GM20000 (cell line): ENCODE results near the gene CLTA.

Experiments
- DNase-seq: peaks from one replicate; pipeline ENCODE4 v3.0.0; 2012; ENCODE audit warnings: low spot score
- TF ChIP-seq, protein P1 (sequence below): IDR thresholded peaks from 2 replicates; pipeline ENCODE4 v1.5.1; 2012; ENCODE audit warnings: mild to moderate bottlenecking, control low read depth; ENCODE audit errors: extremely low read depth, missing control alignments

Gene CLTA

GRCh38 chr9:36161187-36161586 is 29.5 kb upstream of the CLTA start:
- TF ChIP-seq, protein P1, sequence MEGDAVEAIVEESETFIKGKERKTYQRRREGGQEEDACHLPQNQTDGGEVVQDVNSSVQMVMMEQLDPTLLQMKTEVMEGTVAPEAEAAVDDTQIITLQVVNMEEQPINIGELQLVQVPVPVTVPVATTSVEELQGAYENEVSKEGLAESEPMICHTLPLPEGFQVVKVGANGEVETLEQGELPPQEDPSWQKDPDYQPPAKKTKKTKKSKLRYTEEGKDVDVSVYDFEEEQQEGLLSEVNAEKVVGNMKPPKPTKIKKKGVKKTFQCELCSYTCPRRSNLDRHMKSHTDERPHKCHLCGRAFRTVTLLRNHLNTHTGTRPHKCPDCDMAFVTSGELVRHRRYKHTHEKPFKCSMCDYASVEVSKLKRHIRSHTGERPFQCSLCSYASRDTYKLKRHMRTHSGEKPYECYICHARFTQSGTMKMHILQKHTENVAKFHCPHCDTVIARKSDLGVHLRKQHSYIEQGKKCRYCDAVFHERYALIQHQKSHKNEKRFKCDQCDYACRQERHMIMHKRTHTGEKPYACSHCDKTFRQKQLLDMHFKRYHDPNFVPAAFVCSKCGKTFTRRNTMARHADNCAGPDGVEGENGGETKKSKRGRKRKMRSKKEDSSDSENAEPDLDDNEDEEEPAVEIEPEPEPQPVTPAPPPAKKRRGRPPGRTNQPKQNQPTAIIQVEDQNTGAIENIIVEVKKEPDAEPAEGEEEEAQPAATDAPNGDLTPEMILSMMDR = no peak
- DNase-seq = no peak

GRCh38 chr9:36162211-36162738 is 28.4 kb upstream of the CLTA start:
- TF ChIP-seq, protein P1 = no peak
- DNase-seq = no peak

- TF ChIP-seq, protein P1 = no peak
- DNase-seq = no peak
Measured at GRCh38 chr9:36163049-36163785, 27.5 kb upstream of the CLTA start.

DNA sequence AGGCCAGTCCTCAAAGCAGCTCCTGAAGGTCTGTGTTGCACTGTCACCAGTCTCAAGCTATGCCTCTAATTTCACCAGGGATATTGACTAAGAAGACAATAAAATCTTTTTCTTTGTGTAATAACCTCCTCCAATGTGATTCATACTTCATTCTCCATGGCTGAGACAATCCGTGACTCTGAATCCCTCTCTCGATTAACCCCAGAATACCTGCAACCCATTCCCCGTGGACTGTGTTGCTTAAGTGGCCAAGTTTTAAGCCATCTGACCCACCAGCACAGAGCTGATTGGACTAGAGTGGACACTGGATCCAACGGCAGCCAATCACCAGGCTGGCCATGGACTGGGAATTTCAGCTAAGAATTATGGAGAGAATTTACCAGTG is 26.9 kb upstream of the CLTA start:
- no peak for DNase-seq
- TF ChIP-seq, protein P1 = no peak

- TF ChIP-seq, protein P1 = no peak
- no peak for DNase-seq
Measured at GRCh38 chr9:36164372-36164771, 26.3 kb upstream of the CLTA start.

GRCh38 chr9:36164989-36165388 is 25.7 kb upstream of the CLTA start:
- TF ChIP-seq, protein P1 = no peak
- DNase-seq = no peak

DNA sequence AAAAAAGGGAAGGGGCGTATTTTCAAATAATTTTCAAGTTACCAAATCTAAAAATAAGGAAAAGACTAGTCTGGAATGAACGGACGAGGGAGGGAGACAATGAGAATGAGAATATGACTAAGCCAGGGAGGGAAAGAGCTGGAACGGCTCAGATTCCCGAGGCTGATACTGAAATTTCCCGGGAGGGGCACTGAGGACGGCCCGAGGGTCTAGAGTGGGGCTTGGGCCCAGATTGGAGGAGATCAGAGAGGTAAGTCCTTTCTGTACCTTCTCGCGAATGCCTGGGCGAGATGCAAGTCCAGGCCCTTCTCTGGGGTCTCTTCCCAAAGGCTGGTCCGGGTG is 24.9 kb upstream of the CLTA start:
- DNase-seq = no peak
- TF ChIP-seq, protein P1 = no peak
